Measurements from ENCODE around the gene RAD51C.

Gene RAD51C

GRCh38 chr17:58756246-58757161 is 64.1 kb downstream of the RAD51C start:
- Histone ChIP-seq H3K27me3 (ENCODE audit: insufficient read depth, low read length) (peaks cover 10% of the 10 kb centered on the region; the same call in 1 of the 2 replicates), H3K4me2 (ENCODE audit: low read length) (peak overlapping the region; percentile 90), H3F3A (ENCODE audit: insufficient read depth, low read length) (no peaks in the 10 kb centered on the region; the same call in 1 of the 2 replicates), H2AFZ (ENCODE audit: low read length) (no peak overlapping the region), H3K27ac (ENCODE audit: low read depth, low read length, poor library complexity, severe bottlenecking) (no peak overlapping the region), H3K4me1 (ENCODE audit: insufficient read depth, low read length, severe bottlenecking) (peaks cover 10% of the 10 kb centered on the region), H3K36me3 (ENCODE audit: insufficient read depth, low read length) (no peaks in the 10 kb centered on the region), H3K9ac (ENCODE audit: low read length) (peak overlapping the region; percentile 59; the same call in 1 of the 2 replicates), H3K9me2 (ENCODE audit: low read depth, low read length) (no peaks in the 10 kb centered on the region), H3K4me3 (ENCODE audit: low read depth, low read length, poor library complexity, severe bottlenecking) (peak overlapping the region; percentile 72), H4K20me1 (ENCODE audit: insufficient read depth, low read length) (no peaks in the 10 kb centered on the region), H3K79me2 (ENCODE audit: insufficient read depth, low read length) (no peaks in the 10 kb centered on the region), H3K9me3 (ENCODE audit: low read length) (no peaks in the 10 kb centered on the region)
- TF ChIP-seq EZH2 (IDR thresholded peaks at IDR 0.05; ENCODE audit: borderline replicate concordance, low read length) (no peak), CTCF (IDR thresholded peaks at IDR 0.05; ENCODE audit: low read length) (no peak)

- H3K27ac ChIP-seq (ENCODE audit: low read depth, low read length, poor library complexity, severe bottlenecking): no peak overlapping the region
- H3K9me2 ChIP-seq (ENCODE audit: low read depth, low read length): no peaks in the 10 kb centered on the region
- H3K79me2 ChIP-seq (ENCODE audit: insufficient read depth, low read length): no peaks in the 10 kb centered on the region
- peaks cover 10% of the 10 kb centered on the region; the same call in 1 of the 2 replicates for H3K27me3 ChIP-seq (ENCODE audit: insufficient read depth, low read length)
- no peak overlapping the region for H2AFZ ChIP-seq (ENCODE audit: low read length)
- H3F3A ChIP-seq (ENCODE audit: insufficient read depth, low read length): no peaks in the 10 kb centered on the region; the same call in 1 of the 2 replicates
- H3K36me3 ChIP-seq (ENCODE audit: insufficient read depth, low read length): no peaks in the 10 kb centered on the region
- H3K9me3 ChIP-seq (ENCODE audit: low read length): no peaks in the 10 kb centered on the region
- H3K4me3 ChIP-seq (ENCODE audit: low read depth, low read length, poor library complexity, severe bottlenecking): no peak overlapping the region
- H3K9ac ChIP-seq (ENCODE audit: low read length): no peak overlapping the region
- TF ChIP-seq CTCF (IDR thresholded peaks at IDR 0.05; ENCODE audit: low read length): no peak
- TF ChIP-seq EZH2 (IDR thresholded peaks at IDR 0.05; ENCODE audit: borderline replicate concordance, low read length): no peak
- H3K4me1 ChIP-seq (ENCODE audit: insufficient read depth, low read length, severe bottlenecking): peaks cover 10% of the 10 kb centered on the region
- H4K20me1 ChIP-seq (ENCODE audit: insufficient read depth, low read length): no peaks in the 10 kb centered on the region
- H3K4me2 ChIP-seq (ENCODE audit: low read length): peak overlapping the region; percentile 90; the same call in 1 of the 2 replicates
These were observed 64.8 kb downstream of the RAD51C start for GRCh38 chr17:58757162-58757613.

- TF ChIP-seq CTCF (IDR thresholded peaks at IDR 0.05; ENCODE audit: low read length) (no peak), EZH2 (IDR thresholded peaks at IDR 0.05; ENCODE audit: borderline replicate concordance, low read length) (no peak)
- Histone ChIP-seq H4K20me1 (ENCODE audit: insufficient read depth, low read length) (no peaks in the 10 kb centered on the region), H3F3A (ENCODE audit: insufficient read depth, low read length) (no peaks in the 10 kb centered on the region; the same call in 1 of the 2 replicates), H3K36me3 (ENCODE audit: insufficient read depth, low read length) (no peaks in the 10 kb centered on the region), H3K4me2 (ENCODE audit: low read length) (no peak overlapping the region), H2AFZ (ENCODE audit: low read length) (no peak overlapping the region), H3K79me2 (ENCODE audit: insufficient read depth, low read length) (no peaks in the 10 kb centered on the region), H3K4me3 (ENCODE audit: low read depth, low read length, poor library complexity, severe bottlenecking) (no peak overlapping the region), H3K27me3 (ENCODE audit: insufficient read depth, low read length) (peaks cover 10% of the 10 kb centered on the region; the same call in 1 of the 2 replicates), H3K27ac (ENCODE audit: low read depth, low read length, poor library complexity, severe bottlenecking) (no peak overlapping the region), H3K4me1 (ENCODE audit: insufficient read depth, low read length, severe bottlenecking) (peaks cover 10% of the 10 kb centered on the region), H3K9me2 (ENCODE audit: low read depth, low read length) (no peaks in the 10 kb centered on the region), H3K9me3 (ENCODE audit: low read length) (no peaks in the 10 kb centered on the region), H3K9ac (ENCODE audit: low read length) (no peak overlapping the region)
These were observed 66.5 kb downstream of the RAD51C start for GRCh38 chr17:58758890-58759289.

Data from OCI-LY1 (cell line).